ENCODE results near the gene TIAL1. TPM values are rescaled to one million over a fixed set of nuclear protein-coding genes. Genes with fewer than 3 reads are reported as not detected.

TIAL1 gene
- 100 to 1,000 TPM; 192 to 199 TPM for total RNA-seq

GRCh38 chr10:119596537-119597404 is at the start of gene TIAL1:
TIAL1 (minus strand) TSS chr10:119596964; CDS start chr10:119596465, 499 bp downstream.
- peak; percentile 92 for ATAC-seq (ENCODE audit: low read depth)
- POLR2A ChIA-PET = interaction anchor here (1.4 to 2.3 kb wide), 4 partner anchors 12 to 56 kb away, joined by 3 to 8 read pairs (median 6); partner anchors contain the start of genes BAG3 and RGS10
- peak; percentile 89 for DNase-seq
- Mint-ChIP-seq H3K9me3 (no peaks in the 10 kb centered on the region), H3K4me3 (peak within 1 kb of the TSS; percentile 93), H3K27ac (peak within 1 kb of the TSS; percentile 95), H3K4me1 (peaks cover 38% of the 10 kb centered on the region), H3K36me3 (peaks cover 14% of the 10 kb centered on the region), H3K27me3 (no peaks in the 10 kb centered on the region)

GRCh38 chr10:119644994-119645393 is 48.2 kb upstream of the TIAL1 start:
- Mint-ChIP-seq H3K27ac (no peak overlapping the region), H3K4me3 (no peak overlapping the region), H3K36me3 (no peaks in the 10 kb centered on the region), H3K9me3 (no peaks in the 10 kb centered on the region), H3K4me1 (peaks cover 12% of the 10 kb centered on the region), H3K27me3 (peaks cover 3% of the 10 kb centered on the region)
- ATAC-seq (ENCODE audit: low read depth) (no peak), DNase-seq (no peak)
- POLR2A ChIA-PET = interaction anchor here (1.0 kb wide), 1 partner anchor 10 kb away, joined by 3 read pairs; no protein-coding TSS in a partner anchor

- ATAC-seq (ENCODE audit: low read depth) (no peak), DNase-seq (no peak)
- Mint-ChIP-seq H3K27me3 (peaks cover 3% of the 10 kb centered on the region), H3K4me3 (no peak overlapping the region), H3K36me3 (no peaks in the 10 kb centered on the region), H3K27ac (no peak overlapping the region), H3K4me1 (peaks cover 10% of the 10 kb centered on the region), H3K9me3 (no peaks in the 10 kb centered on the region)
- POLR2A ChIA-PET = interaction anchor here (1.0 kb wide), 1 partner anchor 11 kb away, joined by 3 read pairs; no protein-coding TSS in a partner anchor
Measured at GRCh38 chr10:119644205-119644814, 47.5 kb upstream of the TIAL1 start.

- Mint-ChIP-seq H3K4me1 (peaks cover 10% of the 10 kb centered on the region), H3K9me3 (no peaks in the 10 kb centered on the region), H3K27me3 (peaks cover 3% of the 10 kb centered on the region), H3K4me3 (no peak overlapping the region), H3K27ac (no peak overlapping the region), H3K36me3 (no peaks in the 10 kb centered on the region)
- POLR2A ChIA-PET = interaction anchor here (1.8 kb wide), 1 partner anchor 7 kb away, joined by 5 read pairs; the partner anchor contains the start of gene BAG3
- no peak for ATAC-seq (ENCODE audit: low read depth)
- DNase-seq = no peak
Measured at GRCh38 chr10:119643306-119644204, 46.8 kb upstream of the TIAL1 start.

GRCh38 chr10:119642556-119643111 is 45.9 kb upstream of the TIAL1 start:
- POLR2A ChIA-PET = interaction anchor here (0.7 to 1.8 kb wide), 2 partner anchors 8 to 13 kb away, joined by 4 to 5 read pairs; partner anchors contain the start of gene BAG3
- no peak overlapping the region for H3K4me3 Mint-ChIP-seq
- no peak for DNase-seq
- no peak overlapping the region for H3K27ac Mint-ChIP-seq
- H3K4me1 Mint-ChIP-seq = peaks cover 10% of the 10 kb centered on the region
- no peaks in the 10 kb centered on the region for H3K36me3 Mint-ChIP-seq
- H3K9me3 Mint-ChIP-seq = no peaks in the 10 kb centered on the region
- peak; percentile 82 for ATAC-seq (ENCODE audit: low read depth)
- H3K27me3 Mint-ChIP-seq = peaks cover 6% of the 10 kb centered on the region

GRCh38 chr10:119640875-119641526 is 44.2 kb upstream of the TIAL1 start:
- POLR2A ChIA-PET = interaction anchor here (1.2 kb wide), 1 partner anchor 9 kb away, joined by 3 read pairs; no protein-coding TSS in a partner anchor
- no peaks in the 10 kb centered on the region for H3K9me3 Mint-ChIP-seq
- H3K27me3 Mint-ChIP-seq = peaks cover 5% of the 10 kb centered on the region
- H3K4me3 Mint-ChIP-seq = no peak overlapping the region
- ATAC-seq (ENCODE audit: low read depth) = no peak
- no peak for DNase-seq
- no peaks in the 10 kb centered on the region for H3K36me3 Mint-ChIP-seq
- H3K4me1 Mint-ChIP-seq = peaks cover 10% of the 10 kb centered on the region
- H3K27ac Mint-ChIP-seq = no peak overlapping the region

- Mint-ChIP-seq H3K9me3 (no peaks in the 10 kb centered on the region), H3K27ac (no peak overlapping the region), H3K27me3 (peaks cover 3% of the 10 kb centered on the region), H3K4me1 (peaks cover 10% of the 10 kb centered on the region), H3K4me3 (no peak overlapping the region), H3K36me3 (no peaks in the 10 kb centered on the region)
- POLR2A ChIA-PET = interaction anchor here (1.2 kb wide), 1 partner anchor 10 kb away, joined by 3 read pairs; no protein-coding TSS in a partner anchor
- no peak for ATAC-seq (ENCODE audit: low read depth)
- no peak for DNase-seq
Measured at GRCh38 chr10:119640384-119640783, 43.6 kb upstream of the TIAL1 start.

GRCh38 chr10:119638982-119639381 is 42.2 kb upstream of the TIAL1 start:
- no peak for DNase-seq
- H3K9me3 Mint-ChIP-seq = no peaks in the 10 kb centered on the region
- H3K27me3 Mint-ChIP-seq = peaks cover 3% of the 10 kb centered on the region
- H3K4me1 Mint-ChIP-seq = peaks cover 10% of the 10 kb centered on the region
- no peak overlapping the region for H3K4me3 Mint-ChIP-seq
- no peak for ATAC-seq (ENCODE audit: low read depth)
- POLR2A ChIA-PET = no interaction called here
- no peak overlapping the region for H3K27ac Mint-ChIP-seq
- H3K36me3 Mint-ChIP-seq = no peaks in the 10 kb centered on the region

- DNase-seq (no peak), ATAC-seq (ENCODE audit: low read depth) (no peak)
- Mint-ChIP-seq H3K27me3 (peaks cover 3% of the 10 kb centered on the region), H3K36me3 (no peaks in the 10 kb centered on the region), H3K4me1 (peaks cover 8% of the 10 kb centered on the region), H3K27ac (no peak overlapping the region), H3K4me3 (no peak overlapping the region), H3K9me3 (no peaks in the 10 kb centered on the region)
- POLR2A ChIA-PET = no interaction called here
Measured at GRCh38 chr10:119637631-119638030, 40.9 kb upstream of the TIAL1 start.

GRCh38 chr10:119634219-119634544 is 37.4 kb upstream of the TIAL1 start:
- Mint-ChIP-seq H3K4me3 (no peak overlapping the region), H3K9me3 (no peaks in the 10 kb centered on the region), H3K27me3 (peaks cover 3% of the 10 kb centered on the region), H3K36me3 (no peaks in the 10 kb centered on the region), H3K4me1 (no peaks in the 10 kb centered on the region), H3K27ac (no peak overlapping the region)
- DNase-seq (no peak), ATAC-seq (ENCODE audit: low read depth) (no peak)
- POLR2A ChIA-PET = interaction anchor here (0.7 kb wide), 1 partner anchor 19 kb away, joined by 4 read pairs; no protein-coding TSS in a partner anchor

- H3K36me3 Mint-ChIP-seq = no peaks in the 10 kb centered on the region
- no peak overlapping the region for H3K4me3 Mint-ChIP-seq
- H3K27me3 Mint-ChIP-seq = peaks cover 3% of the 10 kb centered on the region
- ATAC-seq (ENCODE audit: low read depth) (no peak), DNase-seq (no peak)
- no peak overlapping the region for H3K27ac Mint-ChIP-seq
- H3K9me3 Mint-ChIP-seq = no peaks in the 10 kb centered on the region
- POLR2A ChIA-PET = interaction anchor here (0.7 kb wide), 3 partner anchors 14 to 21 kb away, joined by 3 to 7 read pairs (median 4); no protein-coding TSS in a partner anchor
- H3K4me1 Mint-ChIP-seq = no peaks in the 10 kb centered on the region
Measured at GRCh38 chr10:119633538-119634218, 36.9 kb upstream of the TIAL1 start.

- Mint-ChIP-seq H3K27me3 (peaks cover 2% of the 10 kb centered on the region), H3K9me3 (no peaks in the 10 kb centered on the region), H3K4me1 (no peaks in the 10 kb centered on the region), H3K36me3 (no peaks in the 10 kb centered on the region), H3K27ac (no peak overlapping the region), H3K4me3 (no peak overlapping the region)
- DNase-seq (no peak), ATAC-seq (ENCODE audit: low read depth) (no peak)
- POLR2A ChIA-PET = interaction anchor here (1.1 kb wide), 1 partner anchor 12 kb away, joined by 4 read pairs; no protein-coding TSS in a partner anchor
Measured at GRCh38 chr10:119630300-119630699, 33.5 kb upstream of the TIAL1 start.
